ENCODE measurements around the gene CRTC1. TPM values are rescaled to one million over a fixed set of nuclear protein-coding genes. Genes with fewer than 3 reads are reported as not detected.

Gene CRTC1
- total and polyA plus RNA-seq, 7 donors = 4.5 to 12.5 (median 8.1) TPM

- Histone ChIP-seq H3K27me3 (ENCODE audit: insufficient read depth in 3 of 3, low read length in 2 of 3) (no peaks in the 10 kb centered on the region), H3K27ac (no peak overlapping the region), H3K36me3 (ENCODE audit: insufficient read depth in 1 of 2, low read depth in 1 of 2) (peaks cover 0 to 25% of the 10 kb centered on the region in 2 donors), H3K4me1 (peaks cover 36% of the 10 kb centered on the region), H3K9me3 (no peaks in the 10 kb centered on the region), H3K4me3 (no peak overlapping the region)
- no peak for TF ChIP-seq CTCF (IDR thresholded peaks at IDR 0.05)
- intact Hi-C loops (cut with DNase I) = loop anchor here in 1 of 2 donors (10.0 kb wide), 1 partner anchor 215 kb away; no protein-coding TSS in a partner anchor
- no peak for ATAC-seq
- DNase-seq = no peak
- WGBS, 3 donors = 87 to 93% (median 90%) methylated on average over 11 of the region's 11 CpGs
These were observed 13.6 kb upstream of the CRTC1 start for GRCh38 chr19:18669883-18670282.

- Histone ChIP-seq H3K36me3 (ENCODE audit: insufficient read depth in 1 of 2, low read depth in 1 of 2) (peaks cover 0 to 25% of the 10 kb centered on the region in 2 donors), H3K27ac (no peak overlapping the region), H3K27me3 (ENCODE audit: insufficient read depth in 3 of 3, low read length in 2 of 3) (no peaks in the 10 kb centered on the region), H3K9me3 (no peaks in the 10 kb centered on the region), H3K4me1 (peaks cover 39% of the 10 kb centered on the region), H3K4me3 (no peak overlapping the region)
- no peak for TF ChIP-seq CTCF (IDR thresholded peaks at IDR 0.05)
- intact Hi-C loops (cut with DNase I) = loop anchor here in 1 of 2 donors (10.0 kb wide), 1 partner anchor 216 kb away; no protein-coding TSS in a partner anchor
- DNase-seq (no peak), ATAC-seq (no peak)
- WGBS, 3 donors = 74 to 85% (median 77%) methylated on average over 13 of the region's 13 CpGs
These were observed 13.2 kb upstream of the CRTC1 start for GRCh38 chr19:18670312-18670711.

GRCh38 chr19:18671303-18672043 lies 12.0 kb upstream of the CRTC1 start:
- H3K27me3 ChIP-seq (ENCODE audit: insufficient read depth in 3 of 3, low read length in 2 of 3) = no peaks in the 10 kb centered on the region
- H3K4me1 ChIP-seq = peaks cover 39% of the 10 kb centered on the region
- H3K9me3 ChIP-seq = no peaks in the 10 kb centered on the region
- no peak overlapping the region for H3K4me3 ChIP-seq
- TF ChIP-seq CTCF (IDR thresholded peaks at IDR 0.05) = no peak
- intact Hi-C loops (cut with DNase I) = loop anchor here (2.0 to 10.0 kb wide), 2 partner anchors 77 to 217 kb away; no protein-coding TSS in a partner anchor
- 65 to 84% (median 67%) methylated on average over 35 of the region's 35 CpGs for WGBS, 3 donors
- peak overlapping the region; percentile 39 for H3K27ac ChIP-seq
- H3K36me3 ChIP-seq (ENCODE audit: insufficient read depth in 1 of 2, low read depth in 1 of 2) = peaks cover 0 to 25% of the 10 kb centered on the region in 2 donors
- peak in 3 of 4 donors; percentile 2 to 30 (median 3) for ATAC-seq
- DNase-seq = no peak

GRCh38 chr19:18672044-18672451 lies 11.4 kb upstream of the CRTC1 start:
- peak; percentile 16 to 46 (median 26) for ATAC-seq
- no peaks in the 10 kb centered on the region for H3K9me3 ChIP-seq
- DNase-seq = peak; percentile 30 to 74
- peak overlapping the region; percentile 13 for H3K4me3 ChIP-seq
- peaks cover 43% of the 10 kb centered on the region for H3K4me1 ChIP-seq
- WGBS, 3 donors = 13 to 40% (median 22%) methylated on average over 24 of the region's 24 CpGs
- peak overlapping the region; percentile 39 for H3K27ac ChIP-seq
- peaks cover 0 to 25% of the 10 kb centered on the region in 2 donors for H3K36me3 ChIP-seq (ENCODE audit: insufficient read depth in 1 of 2, low read depth in 1 of 2)
- H3K27me3 ChIP-seq (ENCODE audit: insufficient read depth in 3 of 3, low read length in 2 of 3) = no peaks in the 10 kb centered on the region
- intact Hi-C loops (cut with DNase I) = loop anchor here (2.0 to 10.0 kb wide), 2 partner anchors 77 to 217 kb away; no protein-coding TSS in a partner anchor
- no peak for TF ChIP-seq CTCF (IDR thresholded peaks at IDR 0.05)

Measured in psoas muscle (tissue), 8 donors.